Stimulated activated CD8-positive, alpha-beta memory T cell treated with anti-CD3 and anti-CD28 coated beads, Interleukin-7, amount 100 ng/mL, for 4 hours (primary cell): ENCODE measurements around the gene MRPL54.

ENCODE experiments used
- DNase-seq, 2 donors: peaks; one replicate each; pipeline ENCODE4 v3.0.0-alpha.2; 2020; ENCODE audit warnings: low read depth in 2 of 2

The MRPL54 gene

GRCh38 chr19:3762501-3763459, at the start of gene MRPL54:
MRPL54 (plus strand) TSS chr19:3762682; CDS start chr19:3762701, 19 bp downstream.
- DNase-seq: peak; percentile 99

- DNase-seq: no peak
These were observed 46.3 kb upstream of the MRPL54 start for GRCh38 chr19:3716147-3716668.

DNA sequence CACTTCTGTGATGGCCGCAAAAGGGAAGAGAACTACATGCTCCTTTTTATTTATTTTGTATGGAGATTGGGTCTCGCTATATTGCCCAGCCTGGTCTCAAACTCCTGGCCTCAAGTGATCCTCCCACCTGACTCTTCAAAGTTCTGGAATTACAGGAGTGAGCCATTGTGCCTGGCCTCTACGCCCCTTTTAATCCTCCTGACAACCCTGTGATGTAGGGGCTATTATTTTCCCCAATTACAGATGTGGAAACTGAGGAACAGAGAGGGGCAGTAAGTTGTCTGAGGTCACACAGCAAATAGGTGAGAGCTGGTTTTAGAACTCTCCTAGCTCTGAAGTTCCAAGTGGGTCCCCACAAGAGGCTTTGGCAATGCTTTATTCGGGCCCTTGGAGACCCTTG, 42.6 kb upstream of the MRPL54 start:
- DNase-seq: no peak

- no peak for DNase-seq
These were observed 42.0 kb upstream of the MRPL54 start for GRCh38 chr19:3720349-3720917.

- peak; percentile 71 to 74 for DNase-seq
These were observed 41.2 kb upstream of the MRPL54 start for GRCh38 chr19:3721131-3721886.

DNA sequence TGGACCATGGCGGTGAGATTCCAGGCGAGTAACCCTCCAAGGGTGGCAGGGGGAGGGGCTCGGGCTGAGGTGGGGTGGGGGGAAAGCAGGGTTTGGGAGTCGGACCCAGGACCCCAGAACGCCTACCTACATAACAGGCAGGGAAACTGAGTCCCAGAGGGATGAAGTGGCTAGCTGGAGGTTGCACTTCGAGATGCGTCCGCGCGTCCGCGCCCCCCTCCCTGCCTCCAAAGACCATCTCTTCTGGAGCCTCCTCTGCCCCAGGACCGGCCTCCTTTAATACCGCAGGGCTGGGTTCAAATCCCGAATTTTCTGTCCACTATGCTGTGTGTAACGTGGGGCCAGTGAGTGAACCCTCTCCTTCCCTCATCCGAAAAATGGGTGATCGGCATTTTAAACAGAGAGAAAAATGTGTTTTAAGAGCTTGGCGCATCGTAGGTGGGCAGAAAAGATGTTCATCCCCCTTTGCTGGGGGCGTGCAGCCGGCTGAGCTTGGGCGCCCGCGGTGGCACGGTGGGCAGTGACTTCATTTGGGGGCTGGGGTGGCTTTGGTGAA, 40.5 kb upstream of the MRPL54 start:
- no peak for DNase-seq

- DNase-seq: no peak
These were observed 39.9 kb upstream of the MRPL54 start for GRCh38 chr19:3722443-3723109.

GRCh38 chr19:3723110-3723488, 39.4 kb upstream of the MRPL54 start:
- no peak for DNase-seq

GRCh38 chr19:3723883-3724282, 38.6 kb upstream of the MRPL54 start:
- no peak for DNase-seq

GRCh38 chr19:3725121-3725520, 37.4 kb upstream of the MRPL54 start:
- no peak for DNase-seq

GRCh38 chr19:3725640-3726310, 36.7 kb upstream of the MRPL54 start:
- DNase-seq: no peak

DNA sequence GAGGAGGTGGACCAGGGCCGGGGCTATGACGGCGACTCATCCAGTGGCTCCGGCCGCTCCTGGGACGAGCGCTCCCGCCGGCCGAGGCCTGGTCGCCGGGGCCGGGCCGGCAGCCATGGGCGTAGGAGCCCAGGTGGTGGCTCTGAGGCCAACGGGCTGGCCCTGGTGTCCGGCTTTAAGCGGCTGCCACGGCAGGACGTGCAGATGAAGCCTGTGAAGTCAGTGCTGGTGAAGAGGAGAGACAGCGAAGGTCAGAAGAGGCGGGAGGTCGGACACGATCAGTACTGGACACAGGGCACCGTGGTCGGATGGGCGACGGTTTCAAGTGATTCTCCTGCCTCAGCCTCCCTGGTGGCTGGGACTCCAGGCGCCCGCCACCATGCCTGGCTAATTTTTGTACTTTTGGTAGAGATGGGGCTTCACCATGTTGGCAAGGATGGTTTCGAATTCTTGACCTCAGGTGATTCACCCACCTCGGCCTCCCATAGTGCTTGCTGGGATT, 32.0 kb upstream of the MRPL54 start:
- DNase-seq: no peak

GRCh38 chr19:3732108-3732507, 30.4 kb upstream of the MRPL54 start:
- no peak for DNase-seq

GRCh38 chr19:3733549-3734309, 28.8 kb upstream of the MRPL54 start:
- DNase-seq: no peak

DNA sequence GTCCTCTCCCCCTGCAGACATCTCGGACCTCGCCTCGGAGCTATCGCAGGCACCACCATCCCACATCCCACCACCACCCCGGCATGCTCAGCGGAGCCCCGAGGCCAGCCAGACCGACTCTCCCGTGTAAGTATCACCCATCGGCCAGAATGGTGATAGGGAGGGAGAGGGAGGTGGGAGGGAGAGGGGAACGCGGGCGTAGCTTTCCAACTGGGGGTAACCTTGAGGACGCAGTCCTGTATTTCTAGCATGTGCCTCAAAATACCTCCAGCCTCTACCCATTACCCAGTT, 28.2 kb upstream of the MRPL54 start:
- no peak for DNase-seq

- no peak for DNase-seq
These were observed 26.3 kb upstream of the MRPL54 start for GRCh38 chr19:3736106-3736724.

GRCh38 chr19:3737487-3738205, 24.8 kb upstream of the MRPL54 start:
- DNase-seq: no peak

GRCh38 chr19:3738477-3739220, 23.8 kb upstream of the MRPL54 start:
- DNase-seq: no peak
